GM10847 (cell line): ENCODE measurements around the gene SERGEF.

Experiments
- POLR2A ChIP-seq: IDR thresholded peaks from 2 replicates; pipeline ENCODE4 v1.6.1; 2011; ENCODE audit not compliant: insufficient read length; ENCODE audit errors: extremely low read depth

Gene SERGEF

GRCh38 chr11:17978553-17979287 lies 34.1 kb downstream of the SERGEF start:
- TF ChIP-seq POLR2A: no peak

- no peak for TF ChIP-seq POLR2A
These were observed 36.2 kb downstream of the SERGEF start for GRCh38 chr11:17976651-17977050.

GRCh38 chr11:17974246-17974645 lies 38.6 kb downstream of the SERGEF start:
- TF ChIP-seq POLR2A: no peak

GRCh38 chr11:17972987-17973386 lies 39.9 kb downstream of the SERGEF start:
- no peak for TF ChIP-seq POLR2A

GRCh38 chr11:17968206-17968605 lies 44.6 kb downstream of the SERGEF start:
- no peak for TF ChIP-seq POLR2A

- no peak for TF ChIP-seq POLR2A
These were observed 45.2 kb downstream of the SERGEF start for GRCh38 chr11:17967661-17968060.

- TF ChIP-seq POLR2A: no peak
These were observed 52.8 kb downstream of the SERGEF start for GRCh38 chr11:17960091-17960490.

- TF ChIP-seq POLR2A: no peak
These were observed 54.4 kb downstream of the SERGEF start for GRCh38 chr11:17958446-17958845.

GRCh38 chr11:17954395-17955252 lies 58.2 kb downstream of the SERGEF start:
- TF ChIP-seq POLR2A: no peak

- no peak for TF ChIP-seq POLR2A
These were observed 60.4 kb downstream of the SERGEF start for GRCh38 chr11:17952487-17952886.

- no peak for TF ChIP-seq POLR2A
These were observed 61.0 kb downstream of the SERGEF start for GRCh38 chr11:17951685-17952388.

GRCh38 chr11:17950644-17951043 lies 62.2 kb downstream of the SERGEF start:
- no peak for TF ChIP-seq POLR2A

GRCh38 chr11:17948296-17948695 lies 64.6 kb downstream of the SERGEF start:
- no peak for TF ChIP-seq POLR2A

GRCh38 chr11:17939542-17939941 lies 73.3 kb downstream of the SERGEF start:
- no peak for TF ChIP-seq POLR2A

- no peak for TF ChIP-seq POLR2A
These were observed 76.1 kb downstream of the SERGEF start for GRCh38 chr11:17936790-17937189.

- no peak for TF ChIP-seq POLR2A
These were observed 78.7 kb downstream of the SERGEF start for GRCh38 chr11:17934194-17934593.
